ENCODE results near the gene SHPK. TPM values are rescaled to one million over a fixed set of nuclear protein-coding genes. Genes with fewer than 3 reads are reported as not detected.
A peak's percentile ranks its signal among the peaks of the same experiment; 100 is the strongest.

SHPK gene
- total RNA-seq, 1 donor = 8.3 TPM

DNA sequence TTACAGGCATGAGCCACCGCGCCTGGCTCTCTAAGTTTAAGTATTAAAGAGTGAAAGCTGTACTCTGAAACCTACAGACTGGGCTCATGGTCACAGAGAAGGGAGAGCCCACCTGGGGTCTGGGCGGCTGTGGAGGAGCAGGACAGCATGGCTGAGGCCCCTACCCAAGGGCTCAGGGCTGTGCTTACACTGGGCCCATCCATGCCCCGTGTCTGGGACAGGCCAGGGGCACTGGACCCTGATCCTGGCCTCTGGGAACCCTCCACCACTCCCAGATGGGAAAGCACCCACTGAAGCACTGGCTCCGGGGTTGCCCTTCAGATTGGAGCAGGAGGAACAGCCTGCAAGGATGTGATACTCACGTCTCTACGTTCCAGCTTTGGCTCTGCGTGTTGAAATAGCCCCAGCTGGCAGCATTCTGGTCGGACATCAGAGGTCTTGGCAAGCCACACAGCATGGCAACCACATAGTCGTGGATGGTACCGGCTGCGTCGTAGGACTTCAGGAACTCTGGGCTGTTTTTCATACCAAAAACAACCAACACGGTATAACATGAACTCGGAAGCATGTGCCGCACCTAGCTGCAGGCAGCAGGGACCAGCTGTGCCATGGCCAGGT is 13.0 kb downstream of the SHPK start:
- Histone ChIP-seq H3K27me3 (ENCODE audit: insufficient read depth, low read length) (no peaks in the 10 kb centered on the region), H3K79me2 (ENCODE audit: insufficient read depth, low read length) (no peaks in the 10 kb centered on the region), H4K20me1 (ENCODE audit: insufficient read depth, low read length) (no peaks in the 10 kb centered on the region), H3K9me3 (ENCODE audit: low read depth, low read length) (no peaks in the 10 kb centered on the region), H3K4me3 (ENCODE audit: insufficient read depth, low read length) (no peak overlapping the region), H3K36me3 (ENCODE audit: insufficient read depth, low read length) (peaks cover 34% of the 10 kb centered on the region), H2AFZ (ENCODE audit: low read length) (no peak overlapping the region), H3K4me1 (ENCODE audit: insufficient read depth, low read length) (no peaks in the 10 kb centered on the region), H3K4me2 (ENCODE audit: insufficient read depth, low read length) (no peak overlapping the region), H3K27ac (ENCODE audit: low read depth, low read length) (no peak overlapping the region)
- TF ChIP-seq, protein P1, sequence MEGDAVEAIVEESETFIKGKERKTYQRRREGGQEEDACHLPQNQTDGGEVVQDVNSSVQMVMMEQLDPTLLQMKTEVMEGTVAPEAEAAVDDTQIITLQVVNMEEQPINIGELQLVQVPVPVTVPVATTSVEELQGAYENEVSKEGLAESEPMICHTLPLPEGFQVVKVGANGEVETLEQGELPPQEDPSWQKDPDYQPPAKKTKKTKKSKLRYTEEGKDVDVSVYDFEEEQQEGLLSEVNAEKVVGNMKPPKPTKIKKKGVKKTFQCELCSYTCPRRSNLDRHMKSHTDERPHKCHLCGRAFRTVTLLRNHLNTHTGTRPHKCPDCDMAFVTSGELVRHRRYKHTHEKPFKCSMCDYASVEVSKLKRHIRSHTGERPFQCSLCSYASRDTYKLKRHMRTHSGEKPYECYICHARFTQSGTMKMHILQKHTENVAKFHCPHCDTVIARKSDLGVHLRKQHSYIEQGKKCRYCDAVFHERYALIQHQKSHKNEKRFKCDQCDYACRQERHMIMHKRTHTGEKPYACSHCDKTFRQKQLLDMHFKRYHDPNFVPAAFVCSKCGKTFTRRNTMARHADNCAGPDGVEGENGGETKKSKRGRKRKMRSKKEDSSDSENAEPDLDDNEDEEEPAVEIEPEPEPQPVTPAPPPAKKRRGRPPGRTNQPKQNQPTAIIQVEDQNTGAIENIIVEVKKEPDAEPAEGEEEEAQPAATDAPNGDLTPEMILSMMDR (IDR thresholded peaks at IDR 0.05; ENCODE audit: extremely low read depth, low read depth, low read length) = no peak
- DNase-seq (ENCODE audit: insufficient read length, low spot score, missing footprints) = peak; percentile 68

DNA sequence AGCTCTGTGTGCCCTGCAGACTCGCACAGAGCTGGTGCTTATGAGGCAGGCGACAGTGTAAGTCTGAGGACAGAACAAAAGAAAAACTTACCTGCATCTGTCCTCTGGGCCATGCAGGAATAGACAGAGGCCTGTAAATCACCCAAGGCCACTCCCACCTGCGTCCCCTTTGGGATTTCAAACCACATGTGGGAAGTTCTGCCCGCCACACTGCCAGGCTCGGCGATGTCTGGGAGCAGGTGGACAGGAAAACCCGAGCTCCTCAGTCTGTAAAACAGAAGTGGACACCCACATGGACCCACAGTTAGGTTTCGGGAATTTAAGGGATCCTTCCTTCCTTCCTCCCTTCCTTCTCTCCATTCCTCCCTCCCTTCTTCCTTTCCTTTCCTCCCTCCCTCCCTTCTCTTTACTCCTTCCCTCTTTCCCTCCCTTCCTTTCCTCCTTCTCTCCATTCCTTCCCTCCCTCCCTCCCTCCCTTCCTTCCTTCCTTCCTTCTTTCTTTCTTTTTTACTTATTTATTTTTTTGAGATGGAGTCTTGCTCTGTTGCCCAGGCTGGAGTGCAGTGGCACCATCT is 14.8 kb downstream of the SHPK start:
- TF ChIP-seq, protein P1 (IDR thresholded peaks at IDR 0.05; ENCODE audit: extremely low read depth, low read depth, low read length) = no peak
- Histone ChIP-seq H3K9me3 (ENCODE audit: low read depth, low read length) (no peaks in the 10 kb centered on the region), H3K36me3 (ENCODE audit: insufficient read depth, low read length) (peaks cover 39% of the 10 kb centered on the region), H3K4me1 (ENCODE audit: insufficient read depth, low read length) (no peaks in the 10 kb centered on the region), H4K20me1 (ENCODE audit: insufficient read depth, low read length) (no peaks in the 10 kb centered on the region), H3K4me3 (ENCODE audit: insufficient read depth, low read length) (no peak overlapping the region), H3K4me2 (ENCODE audit: insufficient read depth, low read length) (no peak overlapping the region), H3K27ac (ENCODE audit: low read depth, low read length) (no peak overlapping the region), H2AFZ (ENCODE audit: low read length) (no peak overlapping the region), H3K79me2 (ENCODE audit: insufficient read depth, low read length) (no peaks in the 10 kb centered on the region), H3K27me3 (ENCODE audit: insufficient read depth, low read length) (no peaks in the 10 kb centered on the region)
- DNase-seq (ENCODE audit: insufficient read length, low spot score, missing footprints) = no peak

DNA sequence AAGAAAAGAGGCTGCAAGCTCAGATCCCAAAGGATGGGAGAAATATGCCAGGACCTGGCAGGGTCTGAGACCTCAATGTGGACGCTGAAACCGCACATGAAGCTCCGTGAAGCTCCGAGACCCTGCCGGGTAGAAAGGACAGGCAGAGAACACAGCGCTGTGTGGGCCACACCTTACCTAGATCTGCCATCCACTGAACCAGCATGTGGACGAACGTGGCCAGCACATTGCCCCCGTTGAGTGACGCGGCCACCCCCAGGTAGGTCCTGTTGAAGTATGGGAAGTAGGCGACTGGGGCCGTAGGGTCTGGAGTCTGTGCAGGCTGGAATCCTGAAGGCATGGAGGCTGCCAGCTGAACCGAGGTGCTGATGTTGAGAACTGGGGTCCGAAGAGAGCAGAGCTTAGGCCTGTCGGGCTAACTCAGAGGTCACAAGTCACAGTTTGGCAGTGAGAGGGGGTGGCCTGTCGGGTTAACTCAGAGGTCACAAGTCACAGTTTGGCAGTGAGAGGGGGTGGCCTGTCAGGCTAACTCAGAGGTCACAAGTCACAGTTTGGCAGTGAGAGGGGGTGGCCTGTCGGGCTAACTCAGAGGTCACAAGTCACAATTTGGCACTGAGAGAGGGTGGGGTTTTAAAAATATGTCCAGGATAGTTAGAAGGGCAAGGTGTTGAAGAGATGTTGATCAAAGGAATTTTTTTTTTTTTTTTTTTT is 20.7 kb downstream of the SHPK start:
- H3K9me3 ChIP-seq (ENCODE audit: low read depth, low read length) = no peaks in the 10 kb centered on the region
- peaks cover 30% of the 10 kb centered on the region for H3K36me3 ChIP-seq (ENCODE audit: insufficient read depth, low read length)
- H3K27me3 ChIP-seq (ENCODE audit: insufficient read depth, low read length) = no peaks in the 10 kb centered on the region
- TF ChIP-seq, protein P1 (IDR thresholded peaks at IDR 0.05; ENCODE audit: extremely low read depth, low read depth, low read length) = no peak
- DNase-seq (ENCODE audit: insufficient read length, low spot score, missing footprints) = peak; percentile 54
- no peaks in the 10 kb centered on the region for H3K4me1 ChIP-seq (ENCODE audit: insufficient read depth, low read length)
- no peaks in the 10 kb centered on the region for H3K79me2 ChIP-seq (ENCODE audit: insufficient read depth, low read length)
- no peak overlapping the region for H3K4me3 ChIP-seq (ENCODE audit: insufficient read depth, low read length)
- no peak overlapping the region for H2AFZ ChIP-seq (ENCODE audit: low read length)
- no peak overlapping the region for H3K4me2 ChIP-seq (ENCODE audit: insufficient read depth, low read length)
- no peak overlapping the region for H3K27ac ChIP-seq (ENCODE audit: low read depth, low read length)
- H4K20me1 ChIP-seq (ENCODE audit: insufficient read depth, low read length) = no peaks in the 10 kb centered on the region

DNA sequence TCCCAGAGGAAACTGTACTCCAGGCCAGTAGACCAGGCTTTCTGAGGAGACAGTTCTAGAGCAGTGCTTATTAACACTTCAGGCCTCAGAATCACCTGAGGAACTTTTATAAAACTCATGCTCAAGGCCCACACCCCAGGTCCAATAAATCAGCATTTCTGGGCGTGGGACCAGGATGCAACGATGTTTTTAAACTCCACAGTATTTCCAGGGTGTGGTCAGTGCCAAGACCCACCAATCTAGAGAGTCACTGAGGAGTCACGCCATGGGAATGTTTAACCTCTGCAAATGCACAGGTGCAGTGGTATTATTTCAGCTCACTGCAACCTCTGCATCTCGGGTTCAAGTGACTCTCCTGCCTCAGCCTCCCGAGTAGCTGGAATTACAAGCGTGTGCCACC is 22.9 kb downstream of the SHPK start:
- Histone ChIP-seq H3K4me3 (ENCODE audit: insufficient read depth, low read length) (no peak overlapping the region), H3K27me3 (ENCODE audit: insufficient read depth, low read length) (no peaks in the 10 kb centered on the region), H3K4me2 (ENCODE audit: insufficient read depth, low read length) (no peak overlapping the region), H3K9me3 (ENCODE audit: low read depth, low read length) (no peaks in the 10 kb centered on the region), H3K4me1 (ENCODE audit: insufficient read depth, low read length) (no peaks in the 10 kb centered on the region), H3K79me2 (ENCODE audit: insufficient read depth, low read length) (no peaks in the 10 kb centered on the region), H3K27ac (ENCODE audit: low read depth, low read length) (no peak overlapping the region), H4K20me1 (ENCODE audit: insufficient read depth, low read length) (no peaks in the 10 kb centered on the region), H3K36me3 (ENCODE audit: insufficient read depth, low read length) (peaks cover 41% of the 10 kb centered on the region), H2AFZ (ENCODE audit: low read length) (no peak overlapping the region)
- TF ChIP-seq, protein P1 (IDR thresholded peaks at IDR 0.05; ENCODE audit: extremely low read depth, low read depth, low read length) = no peak
- peak; percentile 34 for DNase-seq (ENCODE audit: insufficient read length, low spot score, missing footprints)
